Thymus (tissue), 14 donors: ENCODE data around the gene CHRNB2. TPM values are rescaled to one million over a fixed set of nuclear protein-coding genes. Genes with fewer than 3 reads are reported as not detected.
"Not testable (repeated sequence)": the region's sequence is repeated elsewhere in the genome, so short reads cannot be mapped to it uniquely, and the experiment has no call there.

Experiments used
- DNase-seq, 9 donors: peaks; one replicate each; pipeline ENCODE4 v3.0.0-alpha.2; 2013; ENCODE audit warnings: low spot score in 9 of 9, low read depth in 6 of 9, missing footprints in 1 of 9
- H3K27ac ChIP-seq, 2 donors: one replicate each; pipeline ENCODE4 v1.5.1; 2013; ENCODE audit warnings: control low read depth in 1 of 2, low read depth in 1 of 2, low read length in 1 of 2, mild to moderate bottlenecking in 1 of 2, moderate library complexity in 1 of 2
- H3K27me3 ChIP-seq, 2 donors: one replicate each; pipeline ENCODE4 v1.5.1; 2013; ENCODE audit warnings: low read length in 1 of 2; ENCODE audit not compliant: control insufficient read depth in 2 of 2, insufficient read depth in 1 of 2
- H3K36me3 ChIP-seq, 2 donors: one replicate each; pipeline ENCODE4 v1.5.1; 2013; ENCODE audit warnings: low read length in 1 of 2, mild to moderate bottlenecking in 1 of 2, moderate library complexity in 1 of 2; ENCODE audit not compliant: control insufficient read depth in 2 of 2, insufficient read depth in 2 of 2
- H3K4me1 ChIP-seq, 2 donors: one replicate each; pipeline ENCODE4 v1.5.1; 2013; ENCODE audit warnings: low read length in 2 of 2; ENCODE audit not compliant: control insufficient read depth in 2 of 2, insufficient read depth in 2 of 2
- H3K4me3 ChIP-seq, 2 donors: one replicate each; pipeline ENCODE4 v1.5.1; 2013; ENCODE audit warnings: low read length in 2 of 2, control low read depth in 1 of 2, mild to moderate bottlenecking in 1 of 2
- H3K9me3 ChIP-seq, 2 donors: one replicate each; pipeline ENCODE4 v1.5.1; 2013; ENCODE audit warnings: low read length in 1 of 2, mild to moderate bottlenecking in 1 of 2; ENCODE audit not compliant: control insufficient read depth in 2 of 2, insufficient read depth in 1 of 2
- whole genome bisulfite sequencing: extraction: QIAGEN DNeasy Blood & Tissue Kit; methylation state at CpG from one replicate; pipeline ENCODE4 v1.1.7; 2013; 5-methylcytosine and 5-hydroxymethylcytosine counted together
- long read RNA-seq, 10 donors: transcript quantifications; one replicate each; lab custom pipeline, GENCODE V29; 2026
- polyA plus RNA-seq: library from polyadenylated mRNA; stranded (reverse); fragments of 200-250 nt; gene quantifications from one replicate; pipeline ENCODE4 v1.2.3, GENCODE V29; 2013
- total RNA-seq: library from RNA; stranded (reverse); fragments of 120-200 nt; gene quantifications from one replicate; pipeline ENCODE4 v1.2.4, GENCODE V29; 2013
- donor health status: healthy.

The CHRNB2 gene, protein sequence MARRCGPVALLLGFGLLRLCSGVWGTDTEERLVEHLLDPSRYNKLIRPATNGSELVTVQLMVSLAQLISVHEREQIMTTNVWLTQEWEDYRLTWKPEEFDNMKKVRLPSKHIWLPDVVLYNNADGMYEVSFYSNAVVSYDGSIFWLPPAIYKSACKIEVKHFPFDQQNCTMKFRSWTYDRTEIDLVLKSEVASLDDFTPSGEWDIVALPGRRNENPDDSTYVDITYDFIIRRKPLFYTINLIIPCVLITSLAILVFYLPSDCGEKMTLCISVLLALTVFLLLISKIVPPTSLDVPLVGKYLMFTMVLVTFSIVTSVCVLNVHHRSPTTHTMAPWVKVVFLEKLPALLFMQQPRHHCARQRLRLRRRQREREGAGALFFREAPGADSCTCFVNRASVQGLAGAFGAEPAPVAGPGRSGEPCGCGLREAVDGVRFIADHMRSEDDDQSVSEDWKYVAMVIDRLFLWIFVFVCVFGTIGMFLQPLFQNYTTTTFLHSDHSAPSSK
- 0.05 TPM for total RNA-seq
- 0.21 TPM for polyA plus RNA-seq
- long read RNA-seq, donor 1 = 0 reads
- long read RNA-seq, donor 2 = 0 reads
- long read RNA-seq, donor 3 = 0 reads
- long read RNA-seq, donor 4 = 0 reads
- long read RNA-seq, donor 5 = 0 reads
- long read RNA-seq, donor 6 = 0 reads
- long read RNA-seq, donor 7 = 0 reads
- long read RNA-seq, donor 8 = 0 reads
- long read RNA-seq, donor 9 = 0 reads
- long read RNA-seq, donor 10 = 0 reads

DNA sequence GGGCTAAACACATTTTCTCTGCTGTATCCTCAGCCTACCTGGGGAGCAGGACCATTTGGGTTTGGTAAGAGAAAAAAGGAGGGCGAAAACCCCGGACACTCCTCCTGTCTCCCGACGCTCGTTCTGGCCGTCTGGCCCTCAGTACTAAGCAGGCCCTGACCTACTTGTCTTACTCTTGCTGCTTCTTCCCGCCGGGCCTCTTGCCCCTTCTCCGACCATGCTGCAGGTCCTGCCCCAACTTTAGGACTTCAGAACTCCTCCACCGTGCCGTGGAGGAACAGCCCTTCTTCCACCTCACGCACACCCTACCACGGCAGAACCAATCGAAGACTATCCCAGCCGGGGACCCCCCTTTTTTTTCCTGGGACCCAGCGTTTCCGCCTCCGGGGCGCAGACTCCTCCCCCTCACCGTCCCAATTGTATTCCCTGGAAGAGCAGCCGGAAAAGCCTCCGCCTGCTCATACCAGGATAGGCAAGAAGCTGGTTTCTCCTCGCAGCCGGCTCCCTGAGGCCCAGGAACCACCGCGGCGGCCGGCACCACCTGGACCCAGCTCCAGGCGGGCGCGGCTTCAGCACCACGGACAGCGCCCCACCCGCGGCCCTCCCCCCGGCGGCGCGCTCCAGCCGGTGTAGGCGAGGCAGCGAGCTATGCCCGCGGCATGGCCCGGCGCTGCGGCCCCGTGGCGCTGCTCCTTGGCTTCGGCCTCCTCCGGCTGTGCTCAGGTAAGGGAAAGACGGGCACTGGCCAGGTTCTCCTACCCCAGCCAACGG, at the start of gene CHRNB2:
Gene CHRNB2, plus strand, starts transcription at position 393 of the 771 bp plus-strand sequence. Its CDS starts 267 bp downstream, at position 660.
- H3K36me3 ChIP-seq = no peaks in the 10 kb centered on the region
- H3K27ac ChIP-seq = no peak within 1 kb of the TSS
- H3K4me3 ChIP-seq = no peak within 1 kb of the TSS
- H3K4me1 ChIP-seq = peaks cover 7 to 8% of the 10 kb centered on the region in 2 donors
- DNase-seq = peak in 7 of 9 donors; percentile 32 to 80 (median 63)
- H3K9me3 ChIP-seq = peaks cover 0 to 4% of the 10 kb centered on the region in 2 donors
- WGBS = 3% methylated on average over 53 of the region's 53 CpGs
- peaks cover 25 to 46% of the 10 kb centered on the region in 2 donors for H3K27me3 ChIP-seq

DNA sequence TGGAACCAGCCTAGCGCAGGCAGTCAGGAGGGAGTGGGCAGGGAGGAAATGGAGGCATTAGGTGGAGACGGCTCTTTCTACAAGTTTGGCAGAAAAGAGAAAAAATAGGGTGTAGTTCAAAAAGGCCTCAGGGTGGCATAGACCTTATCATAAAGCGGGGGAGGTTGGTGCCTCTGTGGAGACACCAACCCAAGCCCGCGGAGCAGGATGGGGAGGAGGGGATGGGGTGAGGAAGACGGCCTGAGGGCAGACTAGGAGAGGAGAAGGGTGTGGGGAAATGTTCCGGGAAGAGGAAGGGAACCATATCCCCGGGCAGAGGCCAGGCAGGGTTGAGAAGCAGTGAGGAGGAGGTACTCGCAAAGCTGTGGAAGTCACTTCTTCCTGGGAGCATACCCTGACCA, 48.0 kb upstream of the CHRNB2 start:
- WGBS = 86% methylated on average over 9 of the region's 9 CpGs
- Histone ChIP-seq H3K4me1 (peaks cover 0 to 2% of the 10 kb centered on the region in 2 donors), H3K27me3 (peaks cover 0 to 3% of the 10 kb centered on the region in 2 donors), H3K9me3 (no peaks in the 10 kb centered on the region), H3K4me3 (no peak overlapping the region), H3K36me3 (no peaks in the 10 kb centered on the region), H3K27ac (no peak overlapping the region)
- no peak for DNase-seq

GRCh38 chr1:154520333-154520732, 47.2 kb upstream of the CHRNB2 start:
- peaks cover 0 to 2% of the 10 kb centered on the region in 2 donors for H3K4me1 ChIP-seq
- no peak overlapping the region for H3K27ac ChIP-seq
- H3K36me3 ChIP-seq = no peaks in the 10 kb centered on the region
- no peak overlapping the region for H3K4me3 ChIP-seq
- no peaks in the 10 kb centered on the region for H3K9me3 ChIP-seq
- no peak for DNase-seq
- peaks cover 0 to 3% of the 10 kb centered on the region in 2 donors for H3K27me3 ChIP-seq
- 86% methylated on average over 3 of the region's 3 CpGs for WGBS

GRCh38 chr1:154521695-154522094, 45.9 kb upstream of the CHRNB2 start:
- no peaks in the 10 kb centered on the region for H3K9me3 ChIP-seq
- peaks cover 0 to 2% of the 10 kb centered on the region in 2 donors for H3K4me1 ChIP-seq
- H3K36me3 ChIP-seq = no peaks in the 10 kb centered on the region
- H3K27me3 ChIP-seq = peaks cover 0 to 3% of the 10 kb centered on the region in 2 donors
- 88% methylated on average over 3 of the region's 3 CpGs for WGBS
- H3K4me3 ChIP-seq = no peak overlapping the region
- H3K27ac ChIP-seq = no peak overlapping the region
- no peak for DNase-seq

GRCh38 chr1:154524881-154525280, 42.7 kb upstream of the CHRNB2 start:
- Histone ChIP-seq H3K4me3 (no peak overlapping the region), H3K27ac (no peak overlapping the region), H3K4me1 (peaks cover 0 to 1% of the 10 kb centered on the region in 2 donors), H3K36me3 (no peaks in the 10 kb centered on the region), H3K27me3 (no peaks in the 10 kb centered on the region), H3K9me3 (no peaks in the 10 kb centered on the region)
- no peak for DNase-seq

GRCh38 chr1:154527192-154527591, 40.4 kb upstream of the CHRNB2 start:
- no peaks in the 10 kb centered on the region for H3K4me1 ChIP-seq
- H3K27me3 ChIP-seq = no peaks in the 10 kb centered on the region
- no peaks in the 10 kb centered on the region for H3K36me3 ChIP-seq
- 89% methylated on average over 6 of the region's 6 CpGs for WGBS
- no peaks in the 10 kb centered on the region for H3K9me3 ChIP-seq
- H3K4me3 ChIP-seq = no peak overlapping the region
- no peak overlapping the region for H3K27ac ChIP-seq
- DNase-seq = no peak

- Histone ChIP-seq H3K4me1 (no peaks in the 10 kb centered on the region), H3K9me3 (no peaks in the 10 kb centered on the region), H3K27ac (no peak overlapping the region), H3K27me3 (no peaks in the 10 kb centered on the region), H3K36me3 (no peaks in the 10 kb centered on the region), H3K4me3 (no peak overlapping the region)
- DNase-seq = no peak
- WGBS = 98% methylated on average over 6 of the region's 6 CpGs
Observed at GRCh38 chr1:154529308-154529707, 38.3 kb upstream of the CHRNB2 start.

GRCh38 chr1:154531950-154532349, 35.6 kb upstream of the CHRNB2 start:
- not testable (repeated sequence) for DNase-seq
- WGBS = 98% methylated on average over 13 of the region's 13 CpGs

More at GRCh38 chr1:154531950-154532349, 35.6 kb upstream of the CHRNB2 start:
- not testable (repeated sequence) for H3K27ac ChIP-seq, H3K36me3 ChIP-seq, H3K4me1 ChIP-seq, H3K4me3 ChIP-seq, H3K9me3 ChIP-seq, H3K27me3 ChIP-seq
